Measurements from ENCODE around the gene CDK5RAP3.
"Not testable (repeated sequence)": the region's sequence is repeated elsewhere in the genome, so short reads cannot be mapped to it uniquely, and the experiment has no call there.

Gene CDK5RAP3

DNA sequence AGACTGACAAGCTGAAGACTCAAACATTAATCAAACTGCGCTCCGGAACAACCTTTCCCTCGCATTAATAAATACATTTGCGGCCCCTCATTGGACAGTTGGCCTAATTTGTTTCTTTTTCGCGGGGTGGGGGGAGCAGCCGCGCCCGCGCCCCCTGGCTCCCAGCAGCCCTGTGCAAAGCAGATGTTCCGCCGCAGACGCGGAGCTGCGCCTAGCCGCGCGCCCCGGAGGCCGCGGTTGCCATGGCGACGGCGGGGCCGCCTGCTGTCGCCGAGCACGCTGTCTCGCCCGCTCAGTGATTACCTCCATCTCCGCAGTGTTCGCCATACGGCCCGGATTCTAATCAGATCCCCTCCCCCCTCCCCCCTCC, 41.2 kb downstream of the CDK5RAP3 start:
- Histone ChIP-seq H3K4me1 (ENCODE audit: control insufficient read depth in 1 of 2, insufficient read depth in 1 of 2, low read depth in 1 of 2, low read length in 1 of 2) (peaks cover 10 to 14% of the 10 kb centered on the region in 2 experiments), H3K36me3 (no peaks in the 10 kb centered on the region), H3K27me3 (peaks cover 79% of the 10 kb centered on the region), H3K4me3 (ENCODE audit: low read depth in 1 of 2, low read length in 1 of 2) (peak overlapping the region in 1 of 2 experiments; percentile 28), H3K27ac (no peak overlapping the region), H3K9me3 (no peaks in the 10 kb centered on the region)
- TF ChIP-seq, protein P1, sequence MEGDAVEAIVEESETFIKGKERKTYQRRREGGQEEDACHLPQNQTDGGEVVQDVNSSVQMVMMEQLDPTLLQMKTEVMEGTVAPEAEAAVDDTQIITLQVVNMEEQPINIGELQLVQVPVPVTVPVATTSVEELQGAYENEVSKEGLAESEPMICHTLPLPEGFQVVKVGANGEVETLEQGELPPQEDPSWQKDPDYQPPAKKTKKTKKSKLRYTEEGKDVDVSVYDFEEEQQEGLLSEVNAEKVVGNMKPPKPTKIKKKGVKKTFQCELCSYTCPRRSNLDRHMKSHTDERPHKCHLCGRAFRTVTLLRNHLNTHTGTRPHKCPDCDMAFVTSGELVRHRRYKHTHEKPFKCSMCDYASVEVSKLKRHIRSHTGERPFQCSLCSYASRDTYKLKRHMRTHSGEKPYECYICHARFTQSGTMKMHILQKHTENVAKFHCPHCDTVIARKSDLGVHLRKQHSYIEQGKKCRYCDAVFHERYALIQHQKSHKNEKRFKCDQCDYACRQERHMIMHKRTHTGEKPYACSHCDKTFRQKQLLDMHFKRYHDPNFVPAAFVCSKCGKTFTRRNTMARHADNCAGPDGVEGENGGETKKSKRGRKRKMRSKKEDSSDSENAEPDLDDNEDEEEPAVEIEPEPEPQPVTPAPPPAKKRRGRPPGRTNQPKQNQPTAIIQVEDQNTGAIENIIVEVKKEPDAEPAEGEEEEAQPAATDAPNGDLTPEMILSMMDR (IDR thresholded peaks at IDR 0.05), result no peak

DNA sequence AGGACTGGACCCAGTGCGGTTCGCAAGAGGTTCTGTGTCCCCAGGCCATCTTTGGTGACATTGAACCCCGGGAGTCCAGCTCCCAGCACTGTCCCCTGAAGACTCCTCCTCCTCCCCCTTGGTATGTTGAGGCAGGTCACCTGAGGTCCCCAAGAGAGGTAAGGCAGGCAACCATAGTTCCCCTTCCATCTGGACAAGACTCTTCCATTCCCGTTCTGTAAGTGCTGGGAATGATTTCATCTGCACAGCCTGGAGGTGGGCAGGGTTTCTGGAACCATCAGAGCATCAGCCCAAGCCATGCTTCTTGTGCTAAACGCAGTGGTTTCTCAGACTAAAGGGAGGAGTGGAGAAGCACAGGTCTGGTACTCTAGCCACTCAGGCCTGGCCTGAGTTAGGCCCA, 41.7 kb downstream of the CDK5RAP3 start:
- Histone ChIP-seq H3K9me3 (no peaks in the 10 kb centered on the region), H3K4me1 (ENCODE audit: control insufficient read depth in 1 of 2, insufficient read depth in 1 of 2, low read depth in 1 of 2, low read length in 1 of 2) (peaks cover 10 to 14% of the 10 kb centered on the region in 2 experiments), H3K36me3 (no peaks in the 10 kb centered on the region), H3K27me3 (peaks cover 75% of the 10 kb centered on the region), H3K4me3 (ENCODE audit: low read depth in 1 of 2, low read length in 1 of 2) (no peak overlapping the region), H3K27ac (no peak overlapping the region)
- TF ChIP-seq, protein P1 (IDR thresholded peaks at IDR 0.05), result no peak

DNA sequence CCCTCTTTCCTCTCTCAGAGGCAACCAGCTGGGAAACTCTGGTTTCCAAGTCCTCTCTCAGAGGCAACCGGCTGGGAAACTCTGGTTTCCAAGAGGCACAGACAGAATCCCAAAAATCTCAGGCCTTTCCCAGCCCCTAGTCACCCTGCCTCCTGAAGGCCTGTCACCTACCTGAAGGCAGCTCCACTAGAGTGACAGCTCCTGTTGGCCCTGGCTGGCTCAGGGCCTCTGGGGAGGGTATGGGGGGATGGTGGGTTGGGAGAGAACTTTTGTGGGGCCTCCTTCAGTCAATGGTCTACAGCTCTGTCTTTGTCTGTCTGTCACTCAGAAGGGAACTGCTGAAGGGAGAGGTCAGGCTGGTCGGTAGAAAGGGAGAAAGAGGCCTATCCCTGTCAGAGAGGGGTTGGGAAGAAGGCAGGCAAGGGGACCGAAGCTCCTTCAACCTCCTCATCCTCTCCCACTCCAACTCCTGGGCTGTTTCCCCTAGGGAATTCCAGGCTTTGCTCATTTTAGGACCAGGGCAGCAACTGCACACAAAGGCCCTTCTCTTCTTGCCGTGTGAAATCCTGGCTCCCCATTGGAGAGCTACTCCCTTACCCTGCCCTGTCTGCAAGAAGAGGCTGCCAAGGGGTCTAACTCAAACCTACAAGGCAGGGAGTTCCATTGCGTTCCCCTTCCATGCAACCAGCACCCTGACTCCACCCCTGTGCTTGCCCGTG, 43.1 kb downstream of the CDK5RAP3 start:
- H3K4me1 ChIP-seq (ENCODE audit: control insufficient read depth in 1 of 2, insufficient read depth in 1 of 2, low read depth in 1 of 2, low read length in 1 of 2), result peaks cover 10 to 14% of the 10 kb centered on the region in 2 experiments
- H3K4me3 ChIP-seq (ENCODE audit: low read depth in 1 of 2, low read length in 1 of 2), result no peak overlapping the region

DNA sequence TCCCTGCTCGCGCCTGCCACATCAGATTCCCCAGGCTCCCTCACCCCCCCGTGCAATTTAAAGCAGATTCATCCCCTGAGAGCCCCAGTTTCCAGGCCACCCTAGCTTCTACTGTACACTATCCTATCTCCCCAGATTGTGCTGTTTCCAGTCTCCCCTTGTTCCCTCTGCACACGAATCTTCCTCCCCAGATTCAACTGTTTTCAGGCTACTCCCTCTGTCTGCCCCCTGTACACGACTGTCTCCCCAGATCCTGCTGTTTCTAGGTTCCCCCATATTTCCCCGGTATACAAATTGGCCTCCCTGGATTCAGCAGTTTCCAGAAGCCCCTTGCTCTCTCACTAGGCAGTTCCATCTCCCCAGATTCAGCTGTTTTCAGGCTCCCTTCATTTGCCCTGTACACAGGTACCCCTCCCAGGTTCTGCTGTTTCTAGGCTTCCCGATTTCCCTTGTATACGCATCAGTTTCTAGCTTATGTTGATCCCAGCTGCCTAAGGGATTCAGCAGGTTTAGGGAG, 43.7 kb downstream of the CDK5RAP3 start:
- peaks cover 81% of the 10 kb centered on the region for H3K27me3 ChIP-seq
- H3K4me3 ChIP-seq (ENCODE audit: low read depth in 1 of 2, low read length in 1 of 2), result no peak overlapping the region
- TF ChIP-seq, protein P1 (IDR thresholded peaks at IDR 0.05), result no peak
- H3K9me3 ChIP-seq, result no peaks in the 10 kb centered on the region
- H3K4me1 ChIP-seq (ENCODE audit: control insufficient read depth in 1 of 2, insufficient read depth in 1 of 2, low read depth in 1 of 2, low read length in 1 of 2), result peaks cover 10 to 14% of the 10 kb centered on the region in 2 experiments
- no peak overlapping the region for H3K27ac ChIP-seq
- H3K36me3 ChIP-seq, result no peaks in the 10 kb centered on the region

More for the DNA sequence above, 43.1 kb downstream of the CDK5RAP3 start:
- no peaks in the 10 kb centered on the region for H3K9me3 ChIP-seq
- H3K36me3 ChIP-seq, result no peaks in the 10 kb centered on the region
- H3K27ac ChIP-seq, result no peak overlapping the region
- H3K27me3 ChIP-seq, result peaks cover 81% of the 10 kb centered on the region
- TF ChIP-seq, protein P1 (IDR thresholded peaks at IDR 0.05), result no peak

DNA sequence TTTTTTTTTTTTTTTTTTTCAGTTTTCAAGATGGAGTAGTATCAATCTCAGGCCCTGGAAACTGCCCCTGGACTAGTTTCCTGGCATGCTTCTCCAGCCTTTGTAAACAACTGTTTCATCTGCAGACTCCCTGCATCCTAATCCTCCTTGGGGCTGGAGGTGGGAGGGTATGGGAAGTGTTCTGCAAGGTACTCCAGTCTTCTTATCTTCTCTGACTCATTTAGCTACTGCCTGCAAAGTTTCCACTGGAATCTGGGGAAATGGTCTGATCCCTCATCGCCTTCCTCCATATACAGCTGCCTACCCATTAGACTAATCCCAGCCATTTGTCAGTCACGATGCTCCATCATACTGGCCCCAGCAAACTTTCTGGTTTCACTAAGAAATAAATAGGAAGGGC, 45.2 kb downstream of the CDK5RAP3 start:
- Histone ChIP-seq H3K36me3 (no peaks in the 10 kb centered on the region), H3K4me1 (ENCODE audit: control insufficient read depth in 1 of 2, insufficient read depth in 1 of 2, low read depth in 1 of 2, low read length in 1 of 2) (peaks cover 11 to 17% of the 10 kb centered on the region in 2 experiments), H3K4me3 (ENCODE audit: low read depth in 1 of 2, low read length in 1 of 2) (no peak overlapping the region), H3K27me3 (peaks cover 70% of the 10 kb centered on the region), H3K27ac (no peak overlapping the region), H3K9me3 (no peaks in the 10 kb centered on the region)
- TF ChIP-seq, protein P1 (IDR thresholded peaks at IDR 0.05), result no peak

DNA sequence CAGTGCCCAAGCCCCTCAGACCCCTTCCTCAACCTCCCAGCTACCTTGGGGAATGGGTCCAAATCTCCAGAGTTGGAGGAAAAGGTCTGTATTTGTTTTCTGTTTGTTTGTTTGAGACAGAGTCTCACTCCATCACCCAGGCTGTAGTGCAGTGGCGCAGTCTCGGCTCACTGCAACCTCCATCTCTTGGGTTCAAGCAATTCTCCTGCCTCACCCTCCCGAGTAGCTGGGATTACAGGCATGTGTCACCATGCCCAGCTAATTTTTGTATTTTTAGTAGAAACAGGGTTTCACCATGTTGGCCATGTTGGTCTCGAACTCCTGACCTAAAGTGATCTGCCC, 46.9 kb downstream of the CDK5RAP3 start:
- not testable (repeated sequence) for H3K4me3 ChIP-seq (ENCODE audit: low read depth in 1 of 2, low read length in 1 of 2); H3K27ac ChIP-seq; H3K36me3 ChIP-seq; H3K9me3 ChIP-seq
- peaks cover 62% of the 10 kb centered on the region for H3K27me3 ChIP-seq
- H3K4me1 ChIP-seq (ENCODE audit: control insufficient read depth in 1 of 2, insufficient read depth in 1 of 2, low read depth in 1 of 2, low read length in 1 of 2), result peaks cover 14 to 18% of the 10 kb centered on the region in 2 experiments
